ENCODE results near the gene NPIPB8. TPM values are rescaled to one million over a fixed set of nuclear protein-coding genes. Genes with fewer than 3 reads are reported as not detected.
"Not testable (repeated sequence)": the region's sequence is repeated elsewhere in the genome, so short reads cannot be mapped to it uniquely, and the experiment has no call there.

NPIPB8 gene
- total and polyA plus RNA-seq, 11 donors, result 0.10 to 1.0 TPM; not detected in 9

DNA sequence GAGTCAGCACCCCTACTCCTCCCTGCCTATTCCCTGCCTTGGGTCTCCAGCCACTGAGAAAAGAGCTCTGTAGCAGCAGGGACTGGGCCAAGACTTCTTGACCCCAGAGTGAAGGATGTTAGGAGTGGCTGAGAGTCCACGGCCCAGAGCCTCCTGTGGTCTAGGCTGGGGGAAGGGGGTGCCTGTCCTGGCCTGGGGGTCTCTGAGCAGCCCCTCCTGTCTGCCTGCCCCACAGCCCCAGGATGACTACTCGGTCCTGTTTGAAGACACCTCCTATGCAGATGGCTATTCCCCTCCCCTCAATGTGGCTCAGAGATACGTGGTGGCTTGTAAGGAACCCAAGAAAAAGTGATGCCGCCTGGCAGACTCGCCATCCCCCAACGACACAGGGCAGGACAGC is 46.5 kb upstream of the NPIPB8 start:
- no peak overlapping the region for H3K27ac ChIP-seq
- peaks cover 0 to 54% (median 46%) of the 10 kb centered on the region in 9 donors for H3K36me3 ChIP-seq
- H3K4me1 ChIP-seq, result peaks cover 0 to 5% (median 0%) of the 10 kb centered on the region in 12 donors
- no peaks in the 10 kb centered on the region for H3K9me3 ChIP-seq
- H3K4me3 ChIP-seq, result no peak overlapping the region
- no peak for DNase-seq
- no peaks in the 10 kb centered on the region for H3K27me3 ChIP-seq
- WGBS, 4 donors, result 79 to 95% (median 88%) methylated on average over 6 of the region's 6 CpGs
- intact Hi-C loops (cut with DNase I), result no loop called here
- TF ChIP-seq POLR2A (IDR thresholded peaks at IDR 0.05), result no peak
- TF ChIP-seq, protein P1, sequence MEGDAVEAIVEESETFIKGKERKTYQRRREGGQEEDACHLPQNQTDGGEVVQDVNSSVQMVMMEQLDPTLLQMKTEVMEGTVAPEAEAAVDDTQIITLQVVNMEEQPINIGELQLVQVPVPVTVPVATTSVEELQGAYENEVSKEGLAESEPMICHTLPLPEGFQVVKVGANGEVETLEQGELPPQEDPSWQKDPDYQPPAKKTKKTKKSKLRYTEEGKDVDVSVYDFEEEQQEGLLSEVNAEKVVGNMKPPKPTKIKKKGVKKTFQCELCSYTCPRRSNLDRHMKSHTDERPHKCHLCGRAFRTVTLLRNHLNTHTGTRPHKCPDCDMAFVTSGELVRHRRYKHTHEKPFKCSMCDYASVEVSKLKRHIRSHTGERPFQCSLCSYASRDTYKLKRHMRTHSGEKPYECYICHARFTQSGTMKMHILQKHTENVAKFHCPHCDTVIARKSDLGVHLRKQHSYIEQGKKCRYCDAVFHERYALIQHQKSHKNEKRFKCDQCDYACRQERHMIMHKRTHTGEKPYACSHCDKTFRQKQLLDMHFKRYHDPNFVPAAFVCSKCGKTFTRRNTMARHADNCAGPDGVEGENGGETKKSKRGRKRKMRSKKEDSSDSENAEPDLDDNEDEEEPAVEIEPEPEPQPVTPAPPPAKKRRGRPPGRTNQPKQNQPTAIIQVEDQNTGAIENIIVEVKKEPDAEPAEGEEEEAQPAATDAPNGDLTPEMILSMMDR (IDR thresholded peaks at IDR 0.05), result no peak
- no peak for ATAC-seq

- no peak overlapping the region for H3K4me3 ChIP-seq
- 91 to 97% (median 95%) methylated on average over 4 to 5 of the region's 5 CpGs for WGBS, 4 donors
- intact Hi-C loops (cut with DNase I), result no loop called here
- no peak for ATAC-seq
- H3K4me1 ChIP-seq, result peaks cover 0 to 16% (median 2%) of the 10 kb centered on the region in 12 donors
- TF ChIP-seq, protein P1 (IDR thresholded peaks at IDR 0.05), result no peak
- no peak for TF ChIP-seq POLR2A (IDR thresholded peaks at IDR 0.05)
- H3K27ac ChIP-seq, result no peak overlapping the region
- DNase-seq, result no peak
- H3K36me3 ChIP-seq, result peaks cover 0 to 49% (median 34%) of the 10 kb centered on the region in 9 donors
- H3K9me3 ChIP-seq, result no peaks in the 10 kb centered on the region
- H3K27me3 ChIP-seq, result no peaks in the 10 kb centered on the region
Observed at GRCh38 chr16:28592511-28592910, 45.4 kb upstream of the NPIPB8 start.

- Histone ChIP-seq H3K9me3 (no peaks in the 10 kb centered on the region), H3K36me3 (peaks cover 0 to 45% (median 29%) of the 10 kb centered on the region in 9 donors), H3K4me1 (peaks cover 0 to 19% (median 4%) of the 10 kb centered on the region in 12 donors), H3K27me3 (no peaks in the 10 kb centered on the region), H3K27ac (no peak overlapping the region), H3K4me3 (no peak overlapping the region)
- intact Hi-C loops (cut with DNase I), result no loop called here
- 90 to 93% (median 90%) methylated on average over 11 to 13 of the region's 13 CpGs for WGBS, 4 donors
- DNase-seq (no peak), ATAC-seq (no peak)
- TF ChIP-seq POLR2A (IDR thresholded peaks at IDR 0.05), result no peak
- TF ChIP-seq, protein P1 (IDR thresholded peaks at IDR 0.05), result no peak
Observed at GRCh38 chr16:28592979-28593553, 44.8 kb upstream of the NPIPB8 start.

DNA sequence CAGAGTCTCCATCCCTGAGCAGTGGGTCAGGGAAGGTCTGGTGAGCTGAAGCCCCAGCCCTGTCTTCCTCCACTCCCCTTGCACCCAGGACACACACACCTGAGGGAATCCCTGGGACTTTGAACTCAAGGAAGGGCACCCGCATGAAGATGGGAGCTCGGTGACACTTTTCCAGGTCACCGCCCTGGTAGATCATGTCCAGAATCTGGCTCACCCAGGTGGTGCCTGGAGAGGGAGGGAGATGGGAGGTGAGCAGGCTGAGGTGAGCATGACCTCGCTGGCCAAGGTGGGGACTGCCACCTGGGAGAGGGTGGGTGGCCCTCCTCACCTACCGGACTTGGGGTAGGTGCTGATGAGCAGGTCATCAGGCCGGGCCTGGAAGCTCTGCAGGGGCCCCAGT is 42.4 kb upstream of the NPIPB8 start:
- Histone ChIP-seq H3K4me1 (peaks cover 0 to 19% (median 4%) of the 10 kb centered on the region in 12 donors), H3K36me3 (peaks cover 0 to 21% (median 7%) of the 10 kb centered on the region in 9 donors)
- intact Hi-C loops (cut with DNase I); ATAC-seq; H3K27me3 ChIP-seq; H3K9me3 ChIP-seq; H3K4me3 ChIP-seq; H3K27ac ChIP-seq; DNase-seq: not testable (repeated sequence)
- 95 to 100% (median 97%) methylated on average over 4 to 6 of the region's 6 CpGs for WGBS, 4 donors

Measured in heart left ventricle (tissue), 16 donors.